Panc1 (cell line): ENCODE results near the gene BCORL1.

Source experiments
- CTCF ChIP-seq: fragments of 450-650 bp; IDR thresholded peaks from 2 replicates; pipeline ENCODE4 v1.5.1; 2017; ENCODE audit warnings: mild to moderate bottlenecking
- POLR2AphosphoS5 ChIP-seq: IDR thresholded peaks from 2 replicates; pipeline ENCODE4 v1.6.1; 2012; ENCODE audit warnings: mild to moderate bottlenecking, low read depth, low read length, moderate library complexity
- REST ChIP-seq, 2 experiments: IDR thresholded peaks; 2 replicates each; pipeline ENCODE4 v1.6.1; 2011 to 2012; ENCODE audit warnings: low read depth in 2 of 2, control low read depth in 1 of 2, low read length in 1 of 2, mild to moderate bottlenecking in 1 of 2, moderate library complexity in 1 of 2; ENCODE audit not compliant: insufficient read depth in 1 of 2
- TCF7L2 ChIP-seq: IDR thresholded peaks from 2 replicates; pipeline ENCODE4 v1.6.1; 2011; ENCODE audit warnings: mild to moderate bottlenecking, low read depth, low read length, inconsistent platforms

- no peak for TF ChIP-seq CTCF
- TF ChIP-seq POLR2AphosphoS5, result no peak
- TF ChIP-seq REST (IDR thresholded peaks at IDR 0.05; ENCODE audit: insufficient read depth in 1 of 2, low read depth in 2 of 2, low read length in 1 of 2), result no peak
- TF ChIP-seq TCF7L2, result no peak
Measured at GRCh38 chrX:129997086-129997485, 14.7 kb downstream of the BCORL1 start.
